Activated naive CD8-positive, alpha-beta T cell treated with anti-CD3 and anti-CD28 coated beads, Interleukin-2, amount 10 ng/mL, durations not matched to agents 7 days and 5 days (primary cell): ENCODE results near the gene CHRNA9. TPM values are rescaled to one million over a fixed set of nuclear protein-coding genes. Genes with fewer than 3 reads are reported as not detected.
A peak's percentile ranks its signal among the peaks of the same experiment; 100 is the strongest.
"Not testable (repeated sequence)": the region's sequence is repeated elsewhere in the genome, so short reads cannot be mapped to it uniquely, and the experiment has no call there.

Source experiments
- ATAC-seq: fragments of 150-1000 bp; cut with Tn5 transposase; one replicate; pipeline ENCODE4 v1.10.0; 2021; ENCODE audit warnings: low read depth, moderate library complexity
- POLR2A ChIA-PET: fragments of 350-600 bp; sonication (Branson Sonifier 250); formaldehyde crosslinking; loops from one replicate; lab custom pipeline; 2021; ENCODE audit warnings: antibody characterized with exemption; lab: Charles Lee
- DNase-seq: peaks from one replicate; pipeline ENCODE4 v3.0.0; 2021
- H3K27ac Mint-ChIP-seq: one replicate; pipeline ENCODE4 v1.8.0; 2022; ENCODE audit warnings: mild to moderate bottlenecking, mixed read lengths
- H3K27me3 Mint-ChIP-seq: one replicate; pipeline ENCODE4 v1.8.0; 2022; ENCODE audit warnings: mild to moderate bottlenecking, moderate library complexity, mixed read lengths
- H3K36me3 Mint-ChIP-seq: one replicate; pipeline ENCODE4 v1.8.0; 2021; ENCODE audit warnings: mild to moderate bottlenecking, mixed read lengths
- H3K4me1 Mint-ChIP-seq: one replicate; pipeline ENCODE4 v1.8.0; 2021; ENCODE audit warnings: mixed read lengths
- H3K4me3 Mint-ChIP-seq: one replicate; pipeline ENCODE4 v1.8.0; 2022; ENCODE audit warnings: mild to moderate bottlenecking, moderate library complexity, mixed read lengths
- H3K9me3 Mint-ChIP-seq: one replicate; pipeline ENCODE4 v1.8.0; 2021; ENCODE audit warnings: mixed read lengths
- total RNA-seq, 2 experiments: library from RNA; stranded (reverse); gene quantifications; one replicate each; pipeline ENCODE4 v1.2.3, GENCODE V29; 2021

CHRNA9 gene
- total RNA-seq, 2 experiments from 2014 or later: 0.55 to 0.68 TPM

DNA sequence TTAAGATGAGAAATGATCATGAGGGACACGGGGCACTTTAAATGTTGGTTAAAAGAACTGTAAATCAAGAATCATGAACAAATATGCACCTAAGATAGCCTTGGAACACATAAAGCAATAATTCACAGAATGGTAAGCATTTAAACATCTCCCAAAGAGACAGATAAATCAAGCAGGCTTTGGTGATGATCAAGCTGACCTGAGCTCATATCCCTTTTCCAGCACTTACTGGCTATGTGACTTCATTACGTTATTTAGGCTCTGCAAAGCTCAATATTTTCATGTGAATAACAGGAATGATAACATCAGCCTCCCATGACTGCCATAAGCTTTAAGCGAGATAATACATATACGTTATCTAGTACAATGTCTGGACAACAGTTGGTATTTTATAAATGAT is 54.9 kb downstream of the CHRNA9 start:
- Mint-ChIP-seq H3K36me3 (peaks cover 2% of the 10 kb centered on the region), H3K27ac (no peak overlapping the region), H3K4me1 (peaks cover 12% of the 10 kb centered on the region), H3K27me3 (peaks cover 1% of the 10 kb centered on the region), H3K4me3 (no peak overlapping the region), H3K9me3 (no peaks in the 10 kb centered on the region)
- POLR2A ChIA-PET: no interaction called here
- DNase-seq: no peak
- no peak for ATAC-seq

- H3K4me1 Mint-ChIP-seq, H3K9me3 Mint-ChIP-seq, POLR2A ChIA-PET, DNase-seq, H3K27ac Mint-ChIP-seq, H3K4me3 Mint-ChIP-seq, H3K27me3 Mint-ChIP-seq, ATAC-seq, H3K36me3 Mint-ChIP-seq: not testable (repeated sequence)
These were observed 57.1 kb downstream of the CHRNA9 start for GRCh38 chr4:40392241-40392640.

GRCh38 chr4:40394236-40394635 is 59.1 kb downstream of the CHRNA9 start:
- POLR2A ChIA-PET: interaction anchor here (0.6 kb wide), 1 partner anchor 928 kb away, joined by 3 read pairs; no protein-coding TSS in a partner anchor
- Mint-ChIP-seq H3K9me3 (no peaks in the 10 kb centered on the region), H3K36me3 (no peaks in the 10 kb centered on the region), H3K4me1 (no peaks in the 10 kb centered on the region), H3K4me3 (no peak overlapping the region), H3K27ac (no peak overlapping the region), H3K27me3 (peaks cover 4% of the 10 kb centered on the region)
- DNase-seq (no peak), ATAC-seq (no peak)

DNA sequence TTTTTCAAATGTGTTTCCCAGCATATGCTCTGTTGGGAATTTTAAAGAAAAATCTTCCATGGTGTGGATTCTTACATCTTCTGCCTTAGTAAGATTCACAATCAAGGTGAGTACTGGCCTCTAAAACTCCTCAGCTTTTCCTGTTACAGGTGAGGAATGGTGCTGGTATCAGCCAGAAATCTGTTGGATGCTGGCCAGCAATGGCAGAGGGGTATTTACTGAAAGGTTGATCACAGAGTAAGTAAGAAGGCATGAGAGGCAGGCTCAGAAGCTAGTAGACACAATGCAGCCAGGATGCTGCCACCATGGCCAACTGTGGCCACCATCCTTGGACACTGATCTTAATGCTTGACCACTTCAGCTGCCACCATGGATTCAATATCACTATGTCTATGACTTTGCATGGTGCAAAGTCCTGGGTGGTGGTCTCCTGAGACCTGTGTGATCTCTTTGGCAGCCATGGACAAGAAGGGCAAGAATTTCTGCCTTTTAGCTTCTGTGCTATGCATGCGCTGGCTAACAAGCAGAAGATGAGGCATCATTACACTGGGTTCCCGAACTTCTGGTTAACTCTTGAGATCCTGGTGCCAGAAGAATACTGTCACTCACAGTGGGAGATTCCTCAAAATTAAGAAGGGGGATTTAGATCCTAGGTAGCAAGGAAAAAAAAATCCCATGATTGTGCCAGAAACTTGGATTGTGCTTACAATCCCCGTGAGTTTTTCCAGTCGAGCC is 60.2 kb downstream of the CHRNA9 start:
- no peak for ATAC-seq
- H3K27me3 Mint-ChIP-seq: peaks cover 4% of the 10 kb centered on the region
- H3K9me3 Mint-ChIP-seq: no peaks in the 10 kb centered on the region
- DNase-seq: no peak
- no peaks in the 10 kb centered on the region for H3K4me1 Mint-ChIP-seq
- no peak overlapping the region for H3K4me3 Mint-ChIP-seq
- no peak overlapping the region for H3K27ac Mint-ChIP-seq
- POLR2A ChIA-PET: no interaction called here
- no peaks in the 10 kb centered on the region for H3K36me3 Mint-ChIP-seq

- POLR2A ChIA-PET: no interaction called here
- Mint-ChIP-seq H3K36me3 (no peaks in the 10 kb centered on the region), H3K4me3 (no peak overlapping the region), H3K9me3 (no peaks in the 10 kb centered on the region), H3K27me3 (peaks cover 4% of the 10 kb centered on the region), H3K27ac (no peak overlapping the region), H3K4me1 (no peaks in the 10 kb centered on the region)
- no peak for DNase-seq
- no peak for ATAC-seq
These were observed 61.0 kb downstream of the CHRNA9 start for GRCh38 chr4:40395908-40396793.

DNA sequence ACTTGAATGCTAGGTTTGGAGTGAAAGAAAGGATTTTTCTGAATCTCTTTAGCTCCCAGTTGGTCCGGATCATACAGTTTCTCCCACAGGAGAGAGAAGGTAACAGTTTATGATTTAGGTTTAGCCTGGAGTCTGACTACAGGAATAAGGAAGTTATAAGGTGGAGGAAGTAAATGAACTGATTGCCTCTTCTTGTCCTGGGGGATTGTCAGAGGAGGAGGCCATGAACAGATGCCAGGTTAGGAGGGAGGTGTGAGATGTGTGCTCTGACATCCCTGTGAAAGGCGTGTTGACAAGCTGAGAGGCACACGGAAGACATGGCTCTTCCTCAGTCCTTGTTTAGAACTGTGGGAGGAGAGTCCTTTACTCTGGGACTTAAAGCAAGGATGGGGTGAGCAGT is 64.4 kb downstream of the CHRNA9 start:
- POLR2A ChIA-PET: no interaction called here
- no peak overlapping the region for H3K4me3 Mint-ChIP-seq
- H3K9me3 Mint-ChIP-seq: peaks cover 2% of the 10 kb centered on the region
- H3K4me1 Mint-ChIP-seq: no peaks in the 10 kb centered on the region
- H3K27me3 Mint-ChIP-seq: peaks cover 2% of the 10 kb centered on the region
- H3K27ac Mint-ChIP-seq: peak overlapping the region; percentile 10
- DNase-seq (no peak), ATAC-seq (no peak)
- peaks cover 2% of the 10 kb centered on the region for H3K36me3 Mint-ChIP-seq

- ATAC-seq: no peak
- Mint-ChIP-seq H3K4me1 (no peaks in the 10 kb centered on the region), H3K4me3 (no peak overlapping the region), H3K9me3 (peaks cover 6% of the 10 kb centered on the region), H3K27me3 (no peaks in the 10 kb centered on the region), H3K36me3 (peaks cover 2% of the 10 kb centered on the region), H3K27ac (peak overlapping the region; percentile 19)
- POLR2A ChIA-PET: no interaction called here
- DNase-seq: no peak
These were observed 66.0 kb downstream of the CHRNA9 start for GRCh38 chr4:40401096-40401495.

DNA sequence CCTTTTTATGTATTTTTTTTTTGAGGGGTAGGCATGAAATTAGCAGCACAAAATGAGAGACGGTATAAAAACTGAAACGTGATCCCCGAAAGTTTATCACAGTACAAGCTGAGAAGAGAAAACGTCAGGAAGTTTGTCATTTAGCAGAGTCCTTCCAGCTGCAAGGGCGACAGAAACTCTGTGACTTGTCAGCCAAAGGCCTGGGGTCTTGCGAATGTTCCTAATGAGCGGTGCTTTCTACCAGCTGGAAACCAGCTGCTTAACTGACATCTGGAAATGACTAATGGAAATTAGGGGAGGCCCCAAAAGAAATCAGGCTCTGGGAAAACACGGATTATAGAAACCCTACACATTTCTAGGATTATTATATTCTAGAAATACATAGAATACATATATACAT is 66.5 kb downstream of the CHRNA9 start:
- POLR2A ChIA-PET: no interaction called here
- Mint-ChIP-seq H3K4me3 (no peak overlapping the region), H3K27ac (no peak overlapping the region), H3K27me3 (no peaks in the 10 kb centered on the region), H3K4me1 (no peaks in the 10 kb centered on the region), H3K36me3 (peaks cover 2% of the 10 kb centered on the region), H3K9me3 (peaks cover 9% of the 10 kb centered on the region)
- DNase-seq (no peak), ATAC-seq (no peak)

DNA sequence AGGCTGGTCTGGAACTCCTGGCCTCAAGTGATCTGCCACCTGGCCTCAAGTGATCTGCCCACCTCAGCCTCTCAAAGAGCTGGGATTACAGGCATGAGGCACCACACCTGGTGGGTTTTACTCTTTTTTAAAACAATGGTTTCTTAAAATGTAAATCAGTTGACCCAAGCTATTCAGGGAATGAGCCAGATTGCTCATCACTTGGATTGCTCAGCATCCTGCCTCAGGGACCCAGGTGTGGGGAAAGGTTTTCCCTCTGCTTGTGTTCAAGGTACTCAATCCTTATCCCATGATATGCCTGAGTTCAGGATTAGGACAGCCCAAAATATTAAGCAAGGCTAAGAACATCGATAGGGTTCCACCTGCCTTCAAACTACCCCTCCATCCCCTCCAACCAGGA is 67.4 kb downstream of the CHRNA9 start:
- Mint-ChIP-seq H3K27ac (no peak overlapping the region), H3K9me3 (peaks cover 14% of the 10 kb centered on the region)

GRCh38 chr4:40403081-40403480 is 67.9 kb downstream of the CHRNA9 start:
- Mint-ChIP-seq H3K27ac (no peak overlapping the region), H3K9me3 (peaks cover 17% of the 10 kb centered on the region), H3K27me3 (no peaks in the 10 kb centered on the region), H3K36me3 (peaks cover 10% of the 10 kb centered on the region), H3K4me3 (no peak overlapping the region), H3K4me1 (no peaks in the 10 kb centered on the region)
- POLR2A ChIA-PET: no interaction called here
- ATAC-seq (no peak), DNase-seq (no peak)

More for the DNA sequence above, 67.4 kb downstream of the CHRNA9 start:
- H3K4me3 Mint-ChIP-seq: no peak overlapping the region
- H3K36me3 Mint-ChIP-seq: peaks cover 7% of the 10 kb centered on the region
- POLR2A ChIA-PET: no interaction called here
- no peak for ATAC-seq
- no peaks in the 10 kb centered on the region for H3K27me3 Mint-ChIP-seq
- no peak for DNase-seq
- no peaks in the 10 kb centered on the region for H3K4me1 Mint-ChIP-seq

Other genes with a start within 250 kb of the CHRNA9 start
- 100 to 1,000 TPM; 187 to 190 TPM for gene RHOH, start 138.3 kb upstream of the CHRNA9 start, total RNA-seq